GM18858 (cell line): ENCODE results near the gene SKIC8.

Experiments
- ATAC-seq: cut with Tn5 transposase; IDR thresholded peaks from one replicate; pipeline ENCODE4 v1.9.1; 2021; ENCODE audit not compliant: unreplicated experiment

The SKIC8 gene

DNA sequence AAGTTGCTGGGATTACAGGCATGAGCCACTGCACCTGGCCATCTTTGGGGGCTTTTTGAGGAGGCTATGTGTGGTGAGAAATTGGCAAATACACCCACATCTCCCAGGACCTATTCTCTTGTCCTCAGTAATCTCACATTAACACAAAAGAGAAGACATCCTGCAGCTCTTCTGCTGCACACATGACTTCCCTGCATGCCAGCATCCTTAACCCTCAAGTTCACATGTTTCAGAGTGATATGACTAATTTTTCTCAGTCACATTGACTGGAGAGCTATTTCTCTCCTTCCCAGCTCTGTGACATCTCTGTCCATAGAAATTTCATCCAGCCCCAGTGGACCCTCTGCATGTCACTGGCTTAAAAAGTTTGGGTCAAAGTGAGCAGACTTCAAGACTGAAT, 1.9 kb upstream of the SKIC8 start:
- ATAC-seq: no peak

- no peak for ATAC-seq
Observed at GRCh38 chr15:78292219-78292618, 7.2 kb downstream of the SKIC8 start.

GRCh38 chr15:78291698-78292097, 7.7 kb downstream of the SKIC8 start:
- ATAC-seq: no peak

- ATAC-seq: no peak
Observed at GRCh38 chr15:78291052-78291451, 8.4 kb downstream of the SKIC8 start.

DNA sequence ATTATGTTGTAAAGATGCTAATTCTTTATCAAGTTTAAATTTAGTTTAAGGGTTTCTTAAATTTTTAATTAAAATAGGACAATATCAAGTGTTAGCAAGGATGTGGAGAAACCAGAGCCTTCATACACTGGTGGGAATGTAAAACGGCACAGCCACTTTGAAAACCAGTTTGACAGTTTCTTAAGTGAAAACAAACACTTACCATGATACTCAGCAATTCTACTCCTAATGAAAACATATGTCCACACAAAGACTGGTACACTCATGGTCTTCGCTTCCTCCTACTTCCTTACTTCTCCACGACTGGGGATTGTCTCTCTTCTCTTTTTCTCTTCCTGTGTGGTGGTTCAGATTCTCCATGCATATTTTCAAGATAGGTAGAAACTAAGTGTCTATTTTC, 9.2 kb downstream of the SKIC8 start:
- ATAC-seq: no peak

DNA sequence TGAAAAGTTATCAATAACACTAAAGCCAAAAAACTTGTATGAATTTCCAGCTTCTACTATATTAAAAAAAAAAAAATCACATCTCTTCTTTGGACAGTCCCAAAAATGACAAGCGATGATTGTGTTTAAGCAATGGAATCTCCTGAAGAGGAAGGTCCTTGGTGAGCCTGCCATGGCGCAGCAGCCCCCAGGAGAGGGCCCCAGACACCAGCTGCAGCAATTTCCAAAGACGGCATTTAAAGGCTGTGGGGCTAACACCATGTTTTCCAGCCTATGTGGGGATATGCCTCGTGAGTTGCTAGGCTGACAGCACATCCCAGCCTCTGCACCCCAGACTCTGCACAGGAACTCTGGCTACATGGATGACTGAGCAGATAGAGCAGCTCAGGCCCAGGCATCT, 14.7 kb downstream of the SKIC8 start:
- ATAC-seq: no peak

- ATAC-seq: no peak
Observed at GRCh38 chr15:78282324-78282723, 17.1 kb downstream of the SKIC8 start.

- no peak for ATAC-seq
Observed at GRCh38 chr15:78280319-78281072, 18.9 kb downstream of the SKIC8 start.

- no peak for ATAC-seq
Observed at GRCh38 chr15:78276064-78276943, 23.1 kb downstream of the SKIC8 start.

- ATAC-seq: no peak
Observed at GRCh38 chr15:78274994-78275393, 24.4 kb downstream of the SKIC8 start.

GRCh38 chr15:78272776-78273175, 26.6 kb downstream of the SKIC8 start:
- ATAC-seq: no peak

- ATAC-seq: no peak
Observed at GRCh38 chr15:78272316-78272715, 27.1 kb downstream of the SKIC8 start.

- ATAC-seq: no peak
Observed at GRCh38 chr15:78266806-78267205, 32.6 kb downstream of the SKIC8 start.

- ATAC-seq: no peak
Observed at GRCh38 chr15:78266229-78266628, 33.2 kb downstream of the SKIC8 start.

- ATAC-seq: no peak
Observed at GRCh38 chr15:78265752-78266224, 33.6 kb downstream of the SKIC8 start.

DNA sequence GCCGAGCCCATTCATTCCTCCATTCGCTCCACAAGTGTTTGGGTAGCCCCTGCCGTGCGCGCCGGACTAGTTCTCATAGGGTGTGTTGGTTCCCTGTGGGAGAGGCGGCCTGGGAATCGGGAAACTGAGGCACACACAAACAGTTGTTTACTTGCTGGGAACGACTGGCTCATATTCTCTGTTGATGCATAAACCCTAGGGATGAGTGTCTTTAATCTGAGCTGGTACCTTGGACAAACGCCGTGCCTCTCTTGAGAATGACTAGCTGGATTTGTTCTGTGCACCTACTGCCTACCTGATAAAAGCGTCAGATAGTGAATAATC, 34.3 kb downstream of the SKIC8 start:
- no peak for ATAC-seq

DNA sequence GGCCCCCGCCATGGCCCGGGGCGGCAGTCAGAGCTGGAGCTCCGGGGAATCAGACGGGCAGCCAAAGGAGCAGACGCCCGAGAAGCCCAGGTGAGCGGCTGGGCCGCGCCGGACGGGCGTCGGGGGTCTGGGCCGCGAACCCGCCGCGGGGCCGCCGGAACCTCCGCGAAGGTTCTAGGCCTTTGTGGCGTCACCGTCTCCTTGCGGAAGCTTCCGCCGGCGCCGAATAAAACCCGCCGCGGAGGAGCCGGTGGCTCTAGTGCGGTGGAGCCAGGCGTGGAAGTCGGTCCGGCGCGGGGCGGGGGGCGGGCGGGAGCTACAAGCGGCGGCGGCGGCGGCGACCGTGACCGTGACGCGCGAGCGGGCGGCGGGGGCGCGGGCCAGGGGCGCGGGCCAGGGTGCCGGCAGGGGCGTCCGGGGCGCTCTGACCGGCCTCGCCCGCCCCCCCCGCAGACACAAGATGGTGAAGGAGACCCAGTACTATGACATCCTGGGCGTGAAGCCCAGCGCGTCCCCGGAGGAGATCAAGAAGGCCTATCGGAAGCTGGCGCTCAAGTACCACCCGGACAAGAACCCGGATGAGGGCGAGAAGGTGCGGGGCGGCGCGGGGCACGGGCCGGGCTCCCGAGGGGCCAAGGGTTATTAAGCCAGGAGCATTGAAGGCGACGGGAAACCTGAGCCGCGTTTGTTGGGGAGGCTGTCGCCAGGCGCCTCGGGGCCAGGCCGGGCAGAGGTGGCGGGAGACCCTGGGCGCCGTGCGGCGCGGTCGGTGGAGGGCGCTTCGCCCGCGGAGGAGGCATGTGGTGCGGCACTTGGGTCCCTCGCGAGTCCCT, 34.9 kb downstream of the SKIC8 start, which contains the start of gene DNAJA4:
Gene DNAJA4, plus strand, starts transcription at position 259 of the 833 bp plus-strand sequence. Its CDS starts 202 bp downstream, at position 461.
- ATAC-seq: no peak

DNA sequence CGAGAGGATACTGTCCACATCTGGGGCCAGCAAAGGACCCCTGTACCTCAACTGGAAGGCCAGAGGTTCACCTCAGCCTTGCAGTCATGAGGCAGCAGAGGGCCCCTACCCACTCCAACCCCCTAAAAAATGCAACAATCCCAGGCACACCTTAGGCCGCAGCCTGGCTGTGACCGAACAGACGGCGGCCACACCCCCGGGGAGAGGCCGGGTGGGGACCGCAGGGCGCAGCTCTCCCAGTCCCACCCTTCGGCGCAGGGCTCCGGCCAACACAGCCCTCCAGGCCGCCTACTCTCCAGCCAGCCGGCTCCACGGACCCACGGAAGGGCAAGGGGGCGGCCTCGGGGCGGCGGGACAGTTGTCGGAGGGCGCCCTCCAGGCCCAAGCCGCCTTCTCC, 35.5 kb downstream of the SKIC8 start:
- no peak for ATAC-seq

GRCh38 chr15:78263351-78263781, 36.0 kb downstream of the SKIC8 start:
- no peak for ATAC-seq

- no peak for ATAC-seq
Observed at GRCh38 chr15:78261062-78261461, 38.3 kb downstream of the SKIC8 start.

- no peak for ATAC-seq
Observed at GRCh38 chr15:78260489-78260888, 38.9 kb downstream of the SKIC8 start.
